H9 (cell line): ENCODE data around the gene CACNA2D3. TPM values are rescaled to one million over a fixed set of nuclear protein-coding genes. Genes with fewer than 3 reads are reported as not detected.
"Not testable (repeated sequence)": the region's sequence is repeated elsewhere in the genome, so short reads cannot be mapped to it uniquely, and the experiment has no call there.

Source experiments
- DNase-seq: peaks from one replicate; pipeline ENCODE4 v3.0.0-alpha.2; 2017
- H2AFZ ChIP-seq: one replicate; pipeline ENCODE4 v1.6.1; 2013; ENCODE audit warnings: mild to moderate bottlenecking, low read length, control low read depth, moderate library complexity
- H2AK5ac ChIP-seq: 2 replicates; pipeline ENCODE4 v1.6.1; 2013; ENCODE audit warnings: low read length, control low read depth, mixed read lengths; ENCODE audit not compliant: insufficient read length
- H2BK120ac ChIP-seq: one replicate; pipeline ENCODE4 v1.6.1; 2013; ENCODE audit warnings: low read depth, mild to moderate bottlenecking, low read length, control low read depth, inconsistent platforms; ENCODE audit not compliant: poor library complexity, severe bottlenecking
- H2BK12ac ChIP-seq: 2 replicates; pipeline ENCODE4 v1.6.1; 2013; ENCODE audit warnings: low read length, control low read depth, mixed read lengths, low read depth; ENCODE audit not compliant: insufficient read length
- H2BK15ac ChIP-seq: 2 replicates; pipeline ENCODE4 v1.6.1; 2013; ENCODE audit warnings: low read depth, low read length, control low read depth
- H2BK20ac ChIP-seq: one replicate; pipeline ENCODE4 v1.6.1; 2013; ENCODE audit warnings: low read depth, mild to moderate bottlenecking, low read length, control low read depth, inconsistent platforms; ENCODE audit not compliant: poor library complexity, severe bottlenecking
- H2BK5ac ChIP-seq: 2 replicates; pipeline ENCODE4 v1.6.1; 2013; ENCODE audit warnings: low read length, control low read depth, mixed read lengths; ENCODE audit not compliant: insufficient read length
- H3K14ac ChIP-seq: 2 replicates; pipeline ENCODE4 v1.6.1; 2013; ENCODE audit warnings: low read length, control low read depth; ENCODE audit not compliant: insufficient read depth
- H3K18ac ChIP-seq: 2 replicates; pipeline ENCODE4 v1.6.1; 2013; ENCODE audit warnings: low read depth, mild to moderate bottlenecking, mixed read lengths, low read length, control low read depth; ENCODE audit not compliant: insufficient read length
- H3K23ac ChIP-seq: 2 replicates; pipeline ENCODE4 v1.6.1; 2013; ENCODE audit warnings: low read length, control low read depth, mixed read lengths, low read depth; ENCODE audit not compliant: insufficient read length
- H3K23me2 ChIP-seq: 2 replicates; pipeline ENCODE4 v1.6.1; 2013; ENCODE audit warnings: low read depth, mild to moderate bottlenecking, mixed read lengths, low read length, control low read depth; ENCODE audit not compliant: insufficient read length, poor library complexity, severe bottlenecking
- H3K27ac ChIP-seq: 2 replicates; pipeline ENCODE4 v1.5.1; 2013; ENCODE audit warnings: low read length, control low read depth, mixed read lengths, low read depth; ENCODE audit not compliant: insufficient read length
- H3K27me3 ChIP-seq: 2 replicates; pipeline ENCODE4 v1.6.1; 2013; ENCODE audit warnings: low read length, control low read depth, inconsistent platforms; ENCODE audit not compliant: insufficient read depth
- H3K4ac ChIP-seq: 2 replicates; pipeline ENCODE4 v1.6.1; 2013; ENCODE audit warnings: low read depth, mild to moderate bottlenecking, control low read depth, inconsistent platforms, low read length, moderate library complexity
- H3K4me1 ChIP-seq: 2 replicates; pipeline ENCODE4 v1.6.1; 2013; ENCODE audit warnings: low read length, control low read depth, inconsistent platforms; ENCODE audit not compliant: insufficient read depth
- H3K4me2 ChIP-seq: 2 replicates; pipeline ENCODE4 v1.6.1; 2013; ENCODE audit warnings: low read length, control low read depth, mixed read lengths; ENCODE audit not compliant: insufficient read length, insufficient read depth
- H3K56ac ChIP-seq: 2 replicates; pipeline ENCODE4 v1.6.1; 2013; ENCODE audit warnings: low read depth, mild to moderate bottlenecking, mixed read lengths, low read length, control low read depth; ENCODE audit not compliant: insufficient read length
- H3K79me1 ChIP-seq: 2 replicates; pipeline ENCODE4 v1.6.1; 2013; ENCODE audit warnings: low read depth, mild to moderate bottlenecking, moderate library complexity, low read length, control low read depth, inconsistent platforms; ENCODE audit not compliant: insufficient read depth, poor library complexity, severe bottlenecking
- H3K79me2 ChIP-seq: 2 replicates; pipeline ENCODE4 v1.6.1; 2013; ENCODE audit warnings: low read length, control low read depth, inconsistent platforms; ENCODE audit not compliant: insufficient read depth
- H3K9ac ChIP-seq: 2 replicates; pipeline ENCODE4 v1.6.1; 2013; ENCODE audit warnings: low read length, control low read depth, mixed read lengths; ENCODE audit not compliant: insufficient read length; ENCODE audit errors: extremely low read depth
- H3K9me3 ChIP-seq: one replicate; pipeline ENCODE4 v1.6.1; 2013; ENCODE audit warnings: low read depth, low read length, inconsistent platforms; ENCODE audit not compliant: control insufficient read depth
- H3T11ph ChIP-seq: one replicate; pipeline ENCODE4 v1.6.1; 2013; ENCODE audit warnings: mild to moderate bottlenecking, low read length, control low read depth, inconsistent platforms
- H4K20me1 ChIP-seq: one replicate; pipeline ENCODE4 v1.6.1; 2013; ENCODE audit not compliant: control insufficient read depth, insufficient read length, insufficient read depth
- H4K5ac ChIP-seq: 2 replicates; pipeline ENCODE4 v1.6.1; 2013; ENCODE audit warnings: low read depth, mild to moderate bottlenecking, mixed read lengths, low read length, control low read depth; ENCODE audit not compliant: insufficient read length
- H4K8ac ChIP-seq: replicated peaks from 2 replicates; pipeline ENCODE4 v1.6.1; 2013; ENCODE audit warnings: low read length, control low read depth, mixed read lengths, low read depth; ENCODE audit not compliant: insufficient read length
- H4K91ac ChIP-seq: 2 replicates; pipeline ENCODE4 v1.6.1; 2013; ENCODE audit warnings: low read depth, mild to moderate bottlenecking, moderate library complexity, mixed read lengths, low read length, control low read depth; ENCODE audit not compliant: insufficient read length
- H3K27ac Mint-ChIP-seq, 3 experiments: 2 replicates in 2 of 3; 3 replicates in 1 of 3; pipeline ENCODE4 v1.8.0; 2020 to 2021; ENCODE audit warnings: mixed read lengths in 3 of 3, mild to moderate bottlenecking in 1 of 3, moderate library complexity in 1 of 3
- H3K27me3 Mint-ChIP-seq: 2 replicates; pipeline ENCODE4 v1.8.0; 2021; ENCODE audit warnings: low read depth, mild to moderate bottlenecking, moderate library complexity, mixed read lengths
- H3K36me3 Mint-ChIP-seq, 3 experiments: 2 replicates in 2 of 3; 3 replicates in 1 of 3; pipeline ENCODE4 v1.8.0; 2020 to 2021; ENCODE audit warnings: low read depth in 3 of 3, mixed read lengths in 3 of 3; ENCODE audit not compliant: insufficient read depth in 1 of 3
- H3K4me1 Mint-ChIP-seq, 2 experiments: 2 replicates each; pipeline ENCODE4 v1.8.0; 2020; ENCODE audit warnings: mixed read lengths in 2 of 2
- H3K4me3 Mint-ChIP-seq, 2 experiments: 2 replicates in 1 of 2; 3 replicates in 1 of 2; pipeline ENCODE4 v1.8.0; 2020 to 2021; ENCODE audit warnings: mild to moderate bottlenecking in 2 of 2, mixed read lengths in 2 of 2, moderate library complexity in 1 of 2
- H3K9me3 Mint-ChIP-seq, 2 experiments: 2 replicates in 1 of 2; 3 replicates in 1 of 2; pipeline ENCODE4 v1.8.0; 2020; ENCODE audit warnings: mild to moderate bottlenecking in 2 of 2, mixed read lengths in 2 of 2, moderate library complexity in 1 of 2
- CTCF ChIP-seq: fragments of 200-600 bp; sonication (generic); conservative IDR thresholded peaks from 3 replicates; pipeline ENCODE4 v1.8.0; 2021; ENCODE audit warnings: antibody characterized with exemption, mild to moderate bottlenecking
- WGBS: extraction: QIAGEN DNeasy Blood & Tissue Kit; methylation state at CpG from one replicate; pipeline ENCODE4 v1.1.7; 2013; ENCODE audit warnings: missing lambda C conversion rate, low lambda C conversion rate, mixed read lengths; ENCODE audit not compliant: insufficient read length; ENCODE audit errors: extremely low coverage; 5-methylcytosine and 5-hydroxymethylcytosine counted together
- total RNA-seq: library from RNA; stranded (reverse); gene quantifications from 2 replicates; pipeline ENCODE4 v1.2.1, GENCODE V29; 2021

Gene CACNA2D3
- total RNA-seq, 1 experiment from 2014 or later, result 3.2 TPM

GRCh38 chr3:54634122-54634469 is 511.7 kb downstream of the CACNA2D3 start:
- no peak overlapping the region for H3K56ac ChIP-seq
- H3K4me1 ChIP-seq, result peaks cover 3% of the 10 kb centered on the region; the same call in 1 of the 2 replicates
- H3K14ac ChIP-seq, result no peak overlapping the region
- H4K8ac ChIP-seq, result no peak overlapping the region
- no peak for DNase-seq
- no peaks in the 10 kb centered on the region for H4K20me1 ChIP-seq
- Mint-ChIP-seq H3K4me3 (no peak overlapping the region; a peak in 3 of 5 replicates), H3K27ac (peak overlapping the region; percentile 8 to 95 (median 84); a peak in 5 of 7 replicates), H3K9me3 (peaks cover 5 to 6% of the 10 kb centered on the region in 2 experiments; a peak in 2 of 5 replicates), H3K36me3 (peaks cover 27 to 40% (median 34%) of the 10 kb centered on the region in 3 experiments; a peak in 5 of 7 replicates), H3K4me1 (peaks cover 43 to 48% of the 10 kb centered on the region in 2 experiments), H3K27me3 (no peaks in the 10 kb centered on the region)
- no peaks in the 10 kb centered on the region for H3K9me3 ChIP-seq
- H3K23me2 ChIP-seq, result no peaks in the 10 kb centered on the region
- no peaks in the 10 kb centered on the region for H3K79me1 ChIP-seq
- H2BK120ac ChIP-seq, result no peak overlapping the region
- no peak overlapping the region for H3K9ac ChIP-seq
- TF ChIP-seq CTCF, result no peak
- H3K79me2 ChIP-seq, result peaks cover 2% of the 10 kb centered on the region; the same call in 1 of the 2 replicates
- no peak overlapping the region for H2AK5ac ChIP-seq
- no peak overlapping the region for H2BK20ac ChIP-seq
- no peak overlapping the region for H3K23ac ChIP-seq
- no peak overlapping the region for H3K4ac ChIP-seq
- H4K5ac ChIP-seq, result no peak overlapping the region
- H2AFZ ChIP-seq, result no peak overlapping the region
- H3K18ac ChIP-seq, result no peak overlapping the region
- no peak overlapping the region for H4K91ac ChIP-seq
- no peak overlapping the region for H2BK15ac ChIP-seq
- 100% methylated on average over 1 of the region's 3 CpGs for WGBS
- no peak overlapping the region for H3T11ph ChIP-seq
- no peak overlapping the region for H2BK12ac ChIP-seq
- peak overlapping the region; percentile 58 for H3K4me2 ChIP-seq
- H2BK5ac ChIP-seq, result no peak overlapping the region
- peak overlapping the region; percentile 21 for H3K27ac ChIP-seq
- H3K27me3 ChIP-seq, result no peaks in the 10 kb centered on the region

- not testable (repeated sequence) for H3K9ac ChIP-seq, H3T11ph ChIP-seq, H3K23me2 ChIP-seq, H2BK120ac ChIP-seq, H2AFZ ChIP-seq, H3K27me3 Mint-ChIP-seq, H3K4me3 Mint-ChIP-seq, H2BK12ac ChIP-seq, H3K79me2 ChIP-seq, H3K4ac ChIP-seq, H3K56ac ChIP-seq, H3K23ac ChIP-seq, H3K14ac ChIP-seq, H4K20me1 ChIP-seq, H4K8ac ChIP-seq, H3K4me2 ChIP-seq, H2AK5ac ChIP-seq, H4K5ac ChIP-seq, H3K27me3 ChIP-seq, H2BK15ac ChIP-seq, H3K9me3 ChIP-seq, H3K18ac ChIP-seq, H2BK20ac ChIP-seq, H4K91ac ChIP-seq, H2BK5ac ChIP-seq, H3K79me1 ChIP-seq
- H3K4me1 ChIP-seq, result peaks cover 12% of the 10 kb centered on the region
- peaks cover 49 to 51% of the 10 kb centered on the region in 2 experiments for H3K4me1 Mint-ChIP-seq
- H3K9me3 Mint-ChIP-seq, result peaks cover 6 to 11% of the 10 kb centered on the region in 2 experiments; a peak in 3 of 5 replicates
- DNase-seq, result peak; percentile 79
- no CpG with 5 or more reads among the region's 12 CpGs for WGBS
- H3K27ac Mint-ChIP-seq, result peak overlapping the region; percentile 95 to 99 (median 95)
- H3K36me3 Mint-ChIP-seq, result peaks cover 9 to 23% (median 17%) of the 10 kb centered on the region in 3 experiments
- peak overlapping the region; percentile 49 for H3K27ac ChIP-seq
These were observed 517.5 kb downstream of the CACNA2D3 start for GRCh38 chr3:54639790-54640372.
